IMR-90 (cell line): ENCODE measurements around the gene ACTR3C.
"Not testable (repeated sequence)": the region's sequence is repeated elsewhere in the genome, so short reads cannot be mapped to it uniquely, and the experiment has no call there.

Experiments
- BHLHE40 ChIP-seq: fragments of 150-350 bp; IDR thresholded peaks from 2 replicates; pipeline ENCODE4 v1.6.1; 2016; ENCODE audit warnings: mild to moderate bottlenecking, low read depth, low read length
- CHD1 ChIP-seq: IDR thresholded peaks from 2 replicates; pipeline ENCODE4 v1.6.1; 2012; ENCODE audit warnings: low read depth, low read length, improper control_type of control experiment
- MAFK ChIP-seq: IDR thresholded peaks from 2 replicates; pipeline ENCODE4 v1.6.1; 2012; ENCODE audit warnings: low read depth, low read length, improper control_type of control experiment
- MXI1 ChIP-seq: IDR thresholded peaks from 2 replicates; pipeline ENCODE4 v1.6.1; 2012; ENCODE audit warnings: low read depth, mild to moderate bottlenecking, low read length, moderate library complexity, borderline replicate concordance
- POLR2A ChIP-seq: IDR thresholded peaks from 2 replicates; pipeline ENCODE4 v1.6.1; 2012; ENCODE audit warnings: mild to moderate bottlenecking, low read depth, low read length
- RAD21 ChIP-seq: IDR thresholded peaks from 2 replicates; pipeline ENCODE4 v1.6.1; 2012; ENCODE audit warnings: low read length, improper control_type of control experiment
- RCOR1 ChIP-seq: IDR thresholded peaks from 2 replicates; pipeline ENCODE4 v1.6.1; 2012; ENCODE audit warnings: mild to moderate bottlenecking, low read length, improper control_type of control experiment; ENCODE audit not compliant: insufficient replicate concordance
- SMC3 ChIP-seq: fragments of 150-350 bp; IDR thresholded peaks from 2 replicates; pipeline ENCODE4 v1.6.1; 2016; ENCODE audit warnings: low read depth, mild to moderate bottlenecking, antibody characterized with exemption, low read length, moderate library complexity
- TF ChIP-seq, protein P1 (sequence below): conservative IDR thresholded peaks from 2 replicates; pipeline ENCODE4 v1.5.1; 2012; ENCODE audit warnings: mild to moderate bottlenecking, low read depth, low read length, improper control_type of control experiment

GRCh38 chr7:150245208-150245607 is 78.1 kb downstream of the ACTR3C start:
- TF ChIP-seq, protein P1, sequence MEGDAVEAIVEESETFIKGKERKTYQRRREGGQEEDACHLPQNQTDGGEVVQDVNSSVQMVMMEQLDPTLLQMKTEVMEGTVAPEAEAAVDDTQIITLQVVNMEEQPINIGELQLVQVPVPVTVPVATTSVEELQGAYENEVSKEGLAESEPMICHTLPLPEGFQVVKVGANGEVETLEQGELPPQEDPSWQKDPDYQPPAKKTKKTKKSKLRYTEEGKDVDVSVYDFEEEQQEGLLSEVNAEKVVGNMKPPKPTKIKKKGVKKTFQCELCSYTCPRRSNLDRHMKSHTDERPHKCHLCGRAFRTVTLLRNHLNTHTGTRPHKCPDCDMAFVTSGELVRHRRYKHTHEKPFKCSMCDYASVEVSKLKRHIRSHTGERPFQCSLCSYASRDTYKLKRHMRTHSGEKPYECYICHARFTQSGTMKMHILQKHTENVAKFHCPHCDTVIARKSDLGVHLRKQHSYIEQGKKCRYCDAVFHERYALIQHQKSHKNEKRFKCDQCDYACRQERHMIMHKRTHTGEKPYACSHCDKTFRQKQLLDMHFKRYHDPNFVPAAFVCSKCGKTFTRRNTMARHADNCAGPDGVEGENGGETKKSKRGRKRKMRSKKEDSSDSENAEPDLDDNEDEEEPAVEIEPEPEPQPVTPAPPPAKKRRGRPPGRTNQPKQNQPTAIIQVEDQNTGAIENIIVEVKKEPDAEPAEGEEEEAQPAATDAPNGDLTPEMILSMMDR: not testable (repeated sequence)
- TF ChIP-seq BHLHE40, MXI1, RAD21, POLR2A, MAFK, SMC3, RCOR1, CHD1: not testable (repeated sequence)
